DMS153 treated with DMSO at 0.1 percent for 48 hours (cell line): ENCODE data around the gene A2ML1.
A peak's percentile ranks its signal among the peaks of the same experiment; 100 is the strongest.
"Not testable (repeated sequence)": the region's sequence is repeated elsewhere in the genome, so short reads cannot be mapped to it uniquely, and the experiment has no call there.

Experiments used
- DNase-seq: peaks from one replicate; lab custom pipeline; 2025; ENCODE audit not compliant: unreplicated experiment; lab: John Stamatoyannopoulos, UW

A2ML1 gene

DNA sequence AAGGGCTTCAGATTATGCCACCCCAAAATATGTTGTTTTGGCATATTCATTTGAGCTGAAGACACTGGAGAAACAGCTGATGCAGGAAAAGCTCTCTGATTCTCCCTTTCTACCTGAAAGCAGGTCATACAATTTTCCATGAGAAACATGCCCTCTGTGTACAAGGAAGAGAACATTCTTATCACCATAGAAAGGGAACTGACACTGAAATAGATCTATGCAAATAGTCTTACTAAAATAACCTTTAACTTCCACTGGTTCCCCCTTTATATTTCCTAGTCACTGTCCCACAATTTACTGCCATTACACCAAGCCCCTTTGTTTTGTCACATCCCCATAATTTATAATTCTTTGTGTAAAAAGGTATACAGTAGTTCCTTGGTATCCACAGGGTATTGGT lies 82.2 kb downstream of the A2ML1 start:
- no peak for DNase-seq

DNA sequence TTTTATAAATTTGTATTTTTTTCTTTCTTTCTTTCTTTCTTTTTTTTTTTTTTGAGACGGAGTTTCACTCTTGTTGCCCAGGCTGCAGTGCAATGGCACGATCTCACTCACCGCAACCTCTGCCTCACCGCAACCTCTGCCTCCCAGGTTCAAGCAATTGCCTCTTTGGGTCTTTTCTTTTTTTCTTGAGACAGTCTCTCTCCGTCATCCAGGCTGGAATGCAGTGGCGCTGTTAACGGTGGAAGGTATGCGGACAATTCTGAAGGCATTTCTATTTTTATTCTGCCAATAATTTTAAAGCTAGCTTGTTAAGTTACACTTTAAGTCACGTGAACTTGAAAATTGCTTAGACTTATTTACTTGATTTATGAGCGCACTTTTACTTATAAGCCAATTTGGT lies 83.1 kb downstream of the A2ML1 start:
- no peak for DNase-seq

DNA sequence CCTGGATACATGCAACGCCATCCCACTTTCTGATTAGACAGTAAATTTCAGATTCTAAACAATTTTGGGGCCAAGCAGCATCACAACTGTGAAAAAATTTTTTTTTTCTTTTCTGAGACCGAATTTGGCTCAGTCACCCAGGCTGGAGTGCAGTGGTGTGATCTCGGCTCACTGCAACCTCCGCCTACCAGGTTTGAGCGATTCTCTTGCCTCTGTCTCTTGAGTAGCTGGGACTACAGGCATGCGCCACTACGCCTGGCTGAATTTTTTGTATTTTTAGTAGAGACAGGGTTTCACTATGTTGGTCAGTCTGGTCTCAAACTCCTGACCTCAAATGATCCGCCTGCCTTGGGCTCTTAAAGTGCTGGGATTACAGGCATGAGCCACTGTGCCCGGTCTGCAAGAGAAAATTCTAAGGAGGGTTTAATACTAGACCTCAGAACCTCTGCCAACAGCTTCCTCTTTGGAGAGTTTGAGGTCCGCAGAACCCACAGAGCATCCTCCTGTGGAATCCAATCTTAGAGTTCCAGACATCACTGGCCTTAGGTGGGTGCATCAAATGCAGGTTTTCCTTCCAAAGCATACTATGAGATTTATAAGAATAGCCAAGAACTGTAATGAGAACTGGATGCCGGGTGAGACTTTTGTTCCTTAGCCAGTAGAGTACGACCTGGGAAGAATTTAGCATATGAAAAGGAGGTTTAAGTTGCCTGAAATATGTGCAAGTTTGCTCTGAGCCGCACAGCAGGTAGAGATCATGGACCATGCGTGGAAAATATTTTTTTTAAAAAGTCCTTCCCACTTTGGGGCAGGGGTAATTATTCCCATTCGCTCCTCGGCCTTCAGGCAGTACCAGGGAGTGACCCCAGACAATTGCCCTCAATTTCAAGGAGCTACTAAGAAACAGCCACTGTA lies 84.1 kb downstream of the A2ML1 start:
- DNase-seq: no peak

DNA sequence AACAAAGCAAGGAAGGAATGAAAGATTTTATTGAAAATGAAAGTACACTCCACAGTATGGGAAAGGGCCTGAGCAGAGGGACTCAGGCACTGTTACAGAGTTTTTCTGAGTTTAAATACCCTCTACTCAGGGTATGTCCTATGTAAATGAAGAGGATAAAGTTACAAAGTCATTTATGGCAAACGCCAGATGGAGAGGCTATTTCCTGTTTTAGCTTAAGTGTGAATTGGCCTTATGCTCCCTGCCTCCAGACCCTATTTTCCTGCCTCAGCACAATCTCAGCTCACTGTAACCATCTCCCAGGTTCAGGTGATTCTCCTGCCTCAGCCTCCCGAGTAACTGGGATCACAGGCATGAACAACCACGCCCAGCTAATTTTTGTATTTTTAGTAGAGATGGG lies 85.1 kb downstream of the A2ML1 start:
- no peak for DNase-seq

DNA sequence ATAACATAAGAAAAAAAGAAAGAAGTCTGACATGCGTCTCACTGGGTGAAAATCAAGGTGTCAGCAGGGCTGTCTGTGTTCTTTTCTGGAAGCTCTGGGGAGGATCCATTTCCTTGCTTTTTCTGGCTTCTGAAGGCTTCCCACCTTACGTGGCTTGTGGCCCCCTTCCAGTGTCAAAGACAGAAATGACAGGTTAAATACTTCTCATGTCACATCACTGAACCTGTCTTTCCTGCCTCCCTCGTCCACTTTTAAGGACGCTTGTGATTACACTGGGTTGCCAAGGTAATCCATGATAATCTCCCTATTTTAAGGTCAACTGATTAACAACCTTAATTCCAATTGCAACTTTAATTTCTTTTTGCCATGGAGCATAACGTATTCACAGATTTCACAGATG lies 87.3 kb downstream of the A2ML1 start:
- no peak for DNase-seq

DNA sequence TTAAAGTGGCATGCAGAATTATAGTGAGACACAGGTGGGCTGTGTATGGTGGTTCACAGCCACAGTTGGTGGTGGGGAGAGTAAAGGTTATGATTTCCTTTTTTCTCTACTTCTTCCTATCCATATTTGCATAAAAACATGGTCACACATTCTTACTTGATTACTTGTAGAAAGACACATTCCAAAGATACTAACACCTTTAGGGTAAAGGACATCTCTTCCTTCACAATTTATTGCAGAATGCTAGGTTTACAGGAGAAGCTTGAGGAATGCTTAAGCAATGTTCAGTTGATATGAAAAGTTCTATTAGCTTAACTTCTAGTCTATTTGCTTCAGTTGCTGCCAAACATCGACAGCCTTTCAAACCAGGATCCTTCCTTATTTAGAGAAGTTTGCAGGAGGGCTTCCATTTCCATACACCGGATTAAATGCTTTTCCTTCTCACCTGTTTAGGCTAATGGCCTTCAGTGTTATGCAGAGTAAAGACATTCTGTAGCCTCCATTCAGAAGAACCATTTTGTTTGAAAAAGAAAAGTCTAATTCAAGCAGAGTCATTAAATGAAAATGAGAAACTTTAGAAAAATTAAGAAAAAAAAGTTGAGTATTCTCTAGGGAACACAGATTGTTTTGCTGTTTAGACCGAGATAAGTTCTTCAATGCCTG lies 89.3 kb downstream of the A2ML1 start:
- no peak for DNase-seq

DNA sequence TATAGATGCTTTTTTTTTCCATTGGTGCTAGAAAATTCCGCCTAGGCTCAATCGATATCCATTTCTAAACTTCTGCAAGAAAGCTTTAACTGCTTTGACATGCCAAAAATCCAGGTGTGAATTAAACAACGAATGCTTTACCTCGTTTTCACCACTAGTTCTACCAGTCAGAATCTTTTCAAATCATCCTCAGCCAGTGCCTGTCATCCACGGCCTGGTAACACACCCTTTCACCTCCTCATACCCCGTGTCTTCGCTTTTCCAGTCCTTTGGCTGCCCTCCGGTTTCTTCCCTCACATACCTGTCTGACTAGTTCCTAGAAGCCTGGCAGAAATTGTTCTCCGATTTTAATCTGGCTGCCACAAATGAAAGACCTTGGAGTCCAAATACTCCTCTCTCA lies 90.5 kb downstream of the A2ML1 start:
- DNase-seq: peak; percentile 21

DNA sequence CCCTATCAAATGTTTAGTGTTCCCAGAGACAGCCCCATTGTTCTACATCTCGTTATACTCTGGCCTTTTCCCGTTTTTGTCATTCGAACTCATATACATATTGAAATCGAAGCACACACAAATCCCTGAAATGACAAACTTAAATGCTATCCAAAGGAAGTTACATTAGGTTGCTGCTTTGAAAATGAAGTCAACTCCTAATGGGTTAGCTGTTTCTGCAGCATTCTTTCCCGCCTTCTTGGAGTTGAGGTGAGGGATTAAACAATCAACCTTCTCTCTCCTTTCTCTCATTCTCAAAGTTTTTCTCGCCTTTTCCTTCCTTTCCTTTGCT lies 91.2 kb downstream of the A2ML1 start:
- peak; percentile 51 for DNase-seq

DNA sequence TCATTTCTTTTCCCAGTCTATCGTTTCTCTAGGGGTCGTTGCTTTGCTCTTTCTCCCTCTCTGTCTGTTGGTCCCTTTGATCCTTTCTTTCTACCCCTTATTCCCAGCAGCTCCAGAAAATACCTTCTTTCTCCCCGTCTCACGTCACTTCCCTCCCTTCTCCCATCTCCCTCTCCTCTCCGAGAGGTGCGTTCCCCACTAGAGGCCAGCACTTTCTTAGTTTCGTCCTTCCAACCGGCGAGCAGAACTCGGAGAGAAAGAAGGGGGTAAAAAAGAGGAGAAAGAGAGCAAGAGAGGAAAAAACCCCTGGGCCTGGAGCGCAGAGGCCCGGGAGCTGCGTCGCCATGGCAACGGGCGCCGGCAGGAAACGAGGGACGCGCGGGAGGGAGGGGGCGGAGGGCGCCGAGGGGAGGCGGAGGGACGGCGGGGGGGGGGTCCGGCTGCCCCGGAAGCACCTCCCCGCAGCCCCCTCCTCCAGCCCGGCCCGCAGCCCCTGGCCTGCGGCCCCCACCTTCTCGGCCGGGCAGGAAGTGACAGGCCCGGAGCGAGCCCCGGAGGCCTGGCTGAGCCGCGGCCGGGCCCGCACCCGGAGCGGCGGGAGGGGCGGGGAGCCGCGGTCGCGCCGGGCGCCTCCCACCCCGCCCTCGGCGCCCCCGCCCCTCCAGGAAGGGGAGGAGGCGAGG lies 91.8 kb downstream of the A2ML1 start, which contains the start of gene PHC1:
Gene PHC1, plus strand, starts transcription at position 477 of the 683 bp plus-strand sequence. CDS start 3,169 bp downstream, outside the sequence.
- DNase-seq: peak; percentile 72

DNA sequence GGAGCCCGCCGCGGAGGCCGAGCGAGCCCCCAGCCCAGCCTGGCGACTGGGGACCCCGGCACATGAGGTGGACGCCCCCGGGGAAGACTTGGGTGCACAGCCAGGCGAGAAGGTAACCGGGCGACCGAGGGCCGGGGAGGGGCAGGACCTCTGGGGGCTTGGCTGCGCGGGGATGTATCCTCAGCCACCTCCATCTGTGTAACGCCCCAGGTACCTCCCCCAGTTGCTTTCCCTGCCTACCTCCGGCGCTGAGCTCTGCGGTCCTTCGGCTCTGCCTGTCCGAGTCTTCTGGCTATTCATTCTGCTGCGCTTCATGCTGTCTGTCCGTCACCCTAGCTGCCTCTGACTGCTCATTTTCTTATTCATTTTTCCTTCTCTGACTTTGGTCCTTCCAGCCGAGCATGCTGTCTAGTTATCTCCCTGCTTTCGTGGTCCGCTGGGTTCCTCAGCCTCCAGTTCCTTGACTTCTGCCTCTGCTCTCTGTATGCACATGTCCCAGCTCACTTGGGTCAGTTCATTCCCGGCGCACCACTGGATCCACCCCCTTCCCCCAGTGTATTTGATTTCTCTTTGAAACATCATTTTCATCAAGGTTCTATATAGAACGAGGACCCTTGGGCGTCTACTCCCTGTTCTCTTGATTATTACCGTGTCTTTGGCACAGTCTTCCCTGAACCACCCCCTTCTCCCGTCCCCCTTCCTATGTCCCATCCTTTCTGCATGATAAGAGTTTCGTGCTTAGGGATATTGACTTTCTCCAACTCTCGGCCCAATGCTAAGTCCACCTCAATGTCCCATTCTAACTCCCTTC lies 92.5 kb downstream of the A2ML1 start:
- DNase-seq: peak; percentile 3

DNA sequence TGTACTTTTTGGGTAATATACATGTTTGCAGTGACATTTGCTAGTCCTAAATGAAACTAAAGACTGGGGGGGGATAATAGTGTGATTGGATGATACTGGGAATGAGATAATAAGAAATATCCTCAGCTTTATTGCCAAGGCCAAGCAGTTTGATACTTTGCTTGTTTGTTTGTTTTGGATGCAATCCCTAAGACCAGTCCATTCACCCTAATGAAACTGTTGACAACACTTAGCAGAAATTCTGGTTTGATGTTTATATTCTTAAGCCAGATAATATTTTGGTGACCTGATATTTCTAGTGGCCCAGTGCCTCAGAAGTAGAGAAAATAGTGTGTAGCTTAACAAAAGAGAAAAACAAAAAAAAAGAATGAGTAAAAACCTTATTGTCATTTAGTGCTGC lies 93.7 kb downstream of the A2ML1 start:
- no peak for DNase-seq

DNA sequence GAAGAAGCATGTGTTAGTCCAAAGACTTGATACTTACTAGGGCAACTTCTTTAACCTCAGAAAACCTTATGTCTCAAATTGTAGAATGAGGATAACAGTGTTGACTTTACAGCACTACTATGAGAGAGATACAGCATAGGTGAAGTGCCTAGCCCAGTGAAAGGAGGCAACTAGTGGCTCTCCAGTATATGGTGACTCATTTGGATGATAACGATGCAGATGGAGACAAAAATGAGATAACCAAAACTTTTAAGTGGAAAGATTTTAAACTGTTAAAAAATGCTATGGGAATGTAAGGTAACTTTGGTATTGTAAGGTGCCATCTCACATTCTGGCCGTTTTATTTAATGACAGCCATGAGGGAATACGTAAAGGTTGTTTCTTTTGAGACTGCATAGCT lies 94.6 kb downstream of the A2ML1 start:
- no peak for DNase-seq

DNA sequence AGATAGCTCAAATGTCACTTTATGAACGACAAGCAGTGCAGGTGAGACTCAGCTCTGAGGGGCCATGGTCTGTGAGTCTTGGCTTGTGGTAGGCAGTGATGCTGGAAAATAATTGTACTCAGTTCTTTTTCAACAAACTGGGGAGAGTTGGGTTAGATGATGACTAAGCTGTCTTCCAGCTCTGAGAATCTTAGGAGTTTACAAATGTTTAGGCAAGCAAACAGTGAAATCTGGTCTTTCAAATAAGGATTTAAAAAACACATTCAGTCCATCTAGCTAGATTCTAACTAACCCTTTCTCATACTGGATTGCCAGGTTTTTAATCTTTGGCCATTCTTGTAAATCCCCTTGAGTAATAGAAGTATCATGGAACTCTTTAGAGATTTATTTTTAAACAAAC lies 95.3 kb downstream of the A2ML1 start:
- no peak for DNase-seq

DNA sequence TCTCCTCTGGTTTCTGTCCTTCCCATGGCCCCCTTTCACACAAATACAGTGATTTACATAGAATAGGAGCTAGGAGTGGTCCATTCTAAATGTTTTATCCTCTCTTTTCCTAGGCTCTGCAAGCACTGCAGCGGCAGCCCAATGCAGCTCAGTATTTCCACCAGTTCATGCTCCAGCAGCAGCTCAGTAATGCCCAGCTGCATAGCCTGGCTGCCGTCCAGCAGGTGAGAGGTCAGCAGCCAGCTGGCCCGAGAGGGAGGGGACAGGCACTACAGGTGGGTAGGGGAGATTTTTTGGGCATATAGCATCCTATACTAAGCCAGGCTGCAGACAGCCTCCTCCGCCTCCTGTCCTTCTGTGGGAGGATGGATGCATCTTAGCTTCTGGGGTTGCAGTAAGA lies 97.2 kb downstream of the A2ML1 start:
- DNase-seq: not testable (repeated sequence)

DNA sequence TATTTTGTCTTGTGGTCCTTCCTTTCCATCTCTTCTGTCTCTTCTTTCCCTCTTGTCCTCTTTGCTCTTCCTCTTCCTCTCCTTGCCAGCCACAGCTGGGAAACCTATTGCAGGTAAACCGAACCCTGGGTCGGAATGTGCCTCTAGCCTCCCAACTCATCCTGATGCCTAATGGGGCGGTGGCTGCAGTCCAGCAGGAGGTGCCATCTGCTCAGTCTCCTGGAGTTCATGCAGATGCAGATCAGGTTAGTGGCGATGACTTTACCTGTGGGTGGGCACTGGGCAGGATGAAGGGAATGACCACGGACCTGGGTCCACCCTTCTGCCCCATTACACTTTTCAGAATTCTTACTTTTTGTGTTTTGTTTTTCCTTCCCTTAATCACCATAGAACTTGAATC lies 100.1 kb downstream of the A2ML1 start:
- no peak for DNase-seq
